Measurements from ENCODE around the gene DTWD2. TPM values are rescaled to one million over a fixed set of nuclear protein-coding genes. Genes with fewer than 3 reads are reported as not detected.
"Not testable (repeated sequence)": the region's sequence is repeated elsewhere in the genome, so short reads cannot be mapped to it uniquely, and the experiment has no call there.

DTWD2 gene
- total RNA-seq, 1 experiment from 2014 or later, result 10.0 TPM

DNA sequence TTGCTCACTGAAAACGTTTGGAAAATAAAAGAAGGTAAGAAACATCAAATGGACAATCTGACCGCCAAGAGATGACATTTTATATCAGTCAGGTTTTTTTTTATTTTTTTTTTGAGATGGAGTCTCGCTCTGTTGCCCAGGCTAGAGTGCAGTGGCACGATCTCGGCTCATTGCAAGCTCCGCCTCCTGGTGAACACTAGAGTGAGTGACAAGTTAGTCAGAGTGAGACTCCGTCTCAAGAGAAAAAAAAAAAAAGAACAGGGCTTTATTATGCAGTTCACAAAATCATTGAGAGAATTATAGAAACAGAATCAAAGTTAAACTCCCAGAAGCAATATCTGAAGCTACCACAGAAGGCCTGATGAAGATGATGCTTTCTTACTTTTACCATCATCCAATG is 70.1 kb downstream of the DTWD2 start:
- no peak for ATAC-seq
- in situ Hi-C loops (cut with HindIII; ENCODE audit: low pct_unique_long_range_greater_than_20kb, low sequenced_read_pairs), result no loop called here
- H3K36me3 ChIP-seq (ENCODE audit: control insufficient read depth, insufficient read depth, low read length), result no peaks in the 10 kb centered on the region

DNA sequence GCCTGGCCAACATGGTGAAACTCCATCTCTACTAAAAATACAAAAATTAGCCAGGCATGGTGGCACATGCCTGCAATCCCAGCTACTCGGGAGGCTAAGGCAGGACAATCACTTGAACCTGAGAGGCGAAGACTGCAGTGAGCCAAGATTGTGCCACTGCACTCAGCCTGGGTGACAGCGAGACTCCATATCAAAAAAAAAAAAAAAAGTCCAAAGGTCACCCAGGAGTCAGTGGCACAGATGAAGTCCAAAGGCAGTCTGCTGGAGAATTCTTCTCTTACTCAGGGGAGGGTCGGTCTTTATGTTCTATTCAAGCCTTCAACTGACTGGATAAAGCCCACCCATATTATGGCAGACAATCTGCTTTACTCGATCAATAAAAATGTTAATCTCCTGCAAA is 80.8 kb downstream of the DTWD2 start:
- H3K4me3 ChIP-seq (ENCODE audit: low read depth in 2 of 2, low read length in 2 of 2); BruUV-seq (replicated peaks); POLR2A ChIA-PET; H3K9me3 ChIP-seq (ENCODE audit: control insufficient read depth, insufficient read depth, low read depth, low read length); H3K27ac ChIP-seq (ENCODE audit: low read length); CTCF ChIA-PET; ATAC-seq; H3K27me3 ChIP-seq (ENCODE audit: control insufficient read depth, insufficient read depth, low read length); H3K36me3 ChIP-seq (ENCODE audit: control insufficient read depth, insufficient read depth, low read length); H3K4me1 ChIP-seq (ENCODE audit: control insufficient read depth, insufficient read depth, low read length); in situ Hi-C loops (cut with HindIII; ENCODE audit: low pct_unique_long_range_greater_than_20kb, low sequenced_read_pairs); DNase-seq (ENCODE audit: low read depth, low spot score); intact Hi-C loops (cut with micrococcal nuclease; ENCODE audit: unreplicated experiment): not testable (repeated sequence)

More for the DNA sequence above, 70.1 kb downstream of the DTWD2 start:
- Histone ChIP-seq H3K9me3 (ENCODE audit: control insufficient read depth, insufficient read depth, low read depth, low read length) (no peaks in the 10 kb centered on the region), H3K4me3 (ENCODE audit: low read depth in 2 of 2, low read length in 2 of 2) (no peak overlapping the region), H3K27ac (ENCODE audit: low read length) (no peak overlapping the region), H3K4me1 (ENCODE audit: control insufficient read depth, insufficient read depth, low read length) (no peaks in the 10 kb centered on the region), H3K27me3 (ENCODE audit: control insufficient read depth, insufficient read depth, low read length) (no peaks in the 10 kb centered on the region)
- intact Hi-C loops (cut with micrococcal nuclease; ENCODE audit: unreplicated experiment), result no loop called here
- no peak for DNase-seq (ENCODE audit: low read depth, low spot score)
- no TSS peak for BruUV-seq (replicated peaks)
- ChIA-PET POLR2A (no interaction called here), CTCF (no interaction called here)
- TF ChIP-seq REST (IDR thresholded peaks at IDR 0.05; ENCODE audit: insufficient read depth in 1 of 2, low read depth in 2 of 2, low read length in 1 of 2) (no peak), SIN3A (IDR thresholded peaks at IDR 0.05; ENCODE audit: borderline replicate concordance, insufficient read depth, low read depth, low read length) (no peak), POLR2AphosphoS5 (IDR thresholded peaks at IDR 0.05; ENCODE audit: low read depth, low read length) (no peak), TCF7L2 (IDR thresholded peaks at IDR 0.05; ENCODE audit: low read depth, low read length) (no peak), CTCF (IDR thresholded peaks at IDR 0.05) (no peak)

GRCh38 chr5:118906947-118907346 is 81.4 kb downstream of the DTWD2 start:
- in situ Hi-C loops (cut with HindIII; ENCODE audit: low pct_unique_long_range_greater_than_20kb, low sequenced_read_pairs), result no loop called here
- ATAC-seq (no peak), DNase-seq (ENCODE audit: low read depth, low spot score) (no peak)
- H3K4me3 ChIP-seq (ENCODE audit: low read depth in 2 of 2, low read length in 2 of 2), result no peak overlapping the region
- ChIA-PET CTCF (no interaction called here), POLR2A (no interaction called here)
- no peaks in the 10 kb centered on the region for H3K4me1 ChIP-seq (ENCODE audit: control insufficient read depth, insufficient read depth, low read length)
- no TSS peak for BruUV-seq (replicated peaks)
- no peaks in the 10 kb centered on the region for H3K27me3 ChIP-seq (ENCODE audit: control insufficient read depth, insufficient read depth, low read length)
- intact Hi-C loops (cut with micrococcal nuclease; ENCODE audit: unreplicated experiment), result no loop called here
- H3K36me3 ChIP-seq (ENCODE audit: control insufficient read depth, insufficient read depth, low read length), result no peaks in the 10 kb centered on the region
- no peak overlapping the region for H3K27ac ChIP-seq (ENCODE audit: low read length)
- no peaks in the 10 kb centered on the region for H3K9me3 ChIP-seq (ENCODE audit: control insufficient read depth, insufficient read depth, low read depth, low read length)
- TF ChIP-seq TCF7L2 (IDR thresholded peaks at IDR 0.05; ENCODE audit: low read depth, low read length), result no peak
- no peak for TF ChIP-seq REST (IDR thresholded peaks at IDR 0.05; ENCODE audit: insufficient read depth in 1 of 2, low read depth in 2 of 2, low read length in 1 of 2)
- no peak for TF ChIP-seq SIN3A (IDR thresholded peaks at IDR 0.05; ENCODE audit: borderline replicate concordance, insufficient read depth, low read depth, low read length)
- no peak for TF ChIP-seq CTCF (IDR thresholded peaks at IDR 0.05)
- no peak for TF ChIP-seq POLR2AphosphoS5 (IDR thresholded peaks at IDR 0.05; ENCODE audit: low read depth, low read length)
